Ovary (tissue), 9 donors: ENCODE data around the gene HOXB8. TPM values are rescaled to one million over a fixed set of nuclear protein-coding genes. Genes with fewer than 3 reads are reported as not detected.

Source experiments
- DNase-seq, 5 donors: peaks; one replicate each; pipeline ENCODE4 v3.0.0-alpha.2; 2019 to 2020
- H3K27ac ChIP-seq, 2 donors: fragments of 200-600 bp; one replicate each; pipeline versions ENCODE4 v1.5.1 to v1.8.0; 2019 to 2022
- H3K27me3 ChIP-seq: fragments of 200-600 bp; one replicate; pipeline ENCODE4 v1.8.0; 2022
- H3K36me3 ChIP-seq: fragments of 200-600 bp; sonication (generic); one replicate; pipeline ENCODE4 v1.5.1; 2019
- H3K4me1 ChIP-seq: one replicate; pipeline ENCODE4 v1.8.1; 2013; ENCODE audit warnings: mild to moderate bottlenecking, moderate library complexity; ENCODE audit not compliant: insufficient read depth
- H3K4me3 ChIP-seq: fragments of 200-600 bp; sonication (generic); one replicate; pipeline ENCODE4 v1.5.1; 2017
- H3K9me3 ChIP-seq, 2 donors: fragments of 200-600 bp in 1 of 2; sonication (generic) in 1 of 2; one replicate each; pipeline versions ENCODE4 v1.5.1 to v1.8.1; 2013 to 2019; ENCODE audit warnings: mild to moderate bottlenecking in 1 of 2, moderate library complexity in 1 of 2
- EP300 ChIP-seq: sonication (generic); formaldehyde crosslinking; IDR thresholded peaks from one replicate; pipeline ENCODE4 v1.6.1; 2017; ENCODE audit warnings: antibody characterized with exemption
- POLR2A ChIP-seq: fragments of 450-650 bp; IDR thresholded peaks from one replicate; pipeline ENCODE4 v1.6.1; 2017; ENCODE audit warnings: antibody characterized with exemption, mild to moderate bottlenecking, moderate library complexity
- WGBS, 3 donors: extraction: QIAGEN DNeasy Blood & Tissue Kit in 1 of 3; methylation state at CpG; one replicate each; pipeline versions ENCODE4 v1.1.5 to v1.1.7; 2013 to 2017; 5-methylcytosine and 5-hydroxymethylcytosine counted together
- intact Hi-C, 4 donors: fragments of 100-400 bp; cut with DNase I; formaldehyde crosslinking; loops; one replicate each; pipeline versions ENCODE4 v1.11.0 to v1.15.1; 2022 to 2023
- polyA plus RNA-seq, 2 donors: library from polyadenylated mRNA; stranded (reverse); fragments of 200-250 nt in 1 of 2; fragments of 350-450 nt in 1 of 2; fragmentation: Illumina TruSeq in 1 of 2; extraction: RNeasy Lipid Tissue Mini Kit (QIAGEN cat#74804) in 1 of 2; gene quantifications; one replicate each; pipeline ENCODE4 v1.2.3, GENCODE V29; 2013 to 2014
- total RNA-seq, 7 donors: library from RNA; depleted of rRNA in 2 of 7; stranded (reverse); fragments of >200 nt in 2 of 7; fragmentation: NEBNext Ultra II Directional in 3 of 7; extraction: Animal tissue kit (Norgen Biotek cat#: 25700) in 3 of 7; gene quantifications; one replicate each; pipeline versions ENCODE4 v1.1.0 to v1.2.4, GENCODE V29; 2016 to 2023
- TF ChIP-seq, protein P1 (sequence below), 3 donors: fragments of 450-650 bp in 2 of 3; fragments of 200-600 bp in 1 of 3; IDR thresholded peaks; one replicate each; pipeline versions ENCODE4 v1.5.1 to v1.8.0; 2016 to 2022; ENCODE audit warnings: antibody characterized with exemption in 3 of 3, mild to moderate bottlenecking in 1 of 3
- donor health status: DM: no; HTN: no; CAD: no; lungs with moderate emphysema.
- donor health status: DM: no; HTN: no; CAD: no.
- donor health status: Bipolar disorder and iron deficiency.
- donor health status: DM: yes; HTN: yes; CAD: no.
- donor health status: DM: no; HTN: no; CAD: no.
- donor health status: DM: yes; HTN: yes; CAD: no.

The HOXB8 gene
- total and polyA plus RNA-seq, 9 donors: 0.17 to 2.5 (median 0.28) TPM; not detected in 4

DNA sequence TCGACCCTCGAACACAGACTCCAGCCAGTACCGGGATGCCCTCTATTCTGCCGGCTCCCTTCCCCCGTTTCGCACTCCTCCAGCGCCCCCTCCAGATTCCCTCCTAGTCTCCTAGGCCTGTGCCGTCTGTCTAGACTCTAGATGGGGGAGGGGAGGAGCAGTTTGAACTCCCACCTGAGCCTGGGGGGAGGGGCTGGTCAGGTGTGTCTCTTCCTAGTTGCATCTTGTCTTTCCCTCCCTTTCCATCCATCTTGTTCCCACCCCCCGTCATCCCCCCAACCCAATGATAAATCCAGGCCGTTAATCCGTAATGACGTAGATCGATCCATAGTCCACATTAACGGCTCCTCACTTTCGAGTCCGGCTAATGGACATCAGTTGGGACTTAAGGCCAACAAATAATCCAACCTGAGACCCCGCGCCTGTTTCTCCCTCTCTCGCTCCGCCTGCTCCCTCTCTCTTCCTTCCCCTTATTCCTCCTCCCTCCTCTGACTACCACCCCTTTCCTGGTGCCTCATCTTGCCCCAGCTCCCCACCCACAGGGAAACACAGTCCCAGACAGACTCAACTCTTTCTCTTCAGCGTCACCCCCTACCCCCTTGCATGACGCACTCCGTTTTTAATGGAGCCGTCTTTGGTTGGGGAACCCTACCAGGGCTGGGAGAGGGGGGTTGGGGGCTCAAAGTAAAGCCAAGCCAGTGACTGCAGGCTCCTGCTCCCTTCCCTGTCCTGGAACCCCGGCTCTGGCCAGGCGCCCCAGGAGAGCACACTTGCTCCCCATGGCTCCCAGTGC, 18.2 kb downstream of the HOXB8 start:
- 17 to 21% (median 19%) methylated on average over 26 of the region's 26 CpGs for whole genome bisulfite sequencing, 3 donors
- TF ChIP-seq POLR2A: no peak
- TF ChIP-seq, protein P1, sequence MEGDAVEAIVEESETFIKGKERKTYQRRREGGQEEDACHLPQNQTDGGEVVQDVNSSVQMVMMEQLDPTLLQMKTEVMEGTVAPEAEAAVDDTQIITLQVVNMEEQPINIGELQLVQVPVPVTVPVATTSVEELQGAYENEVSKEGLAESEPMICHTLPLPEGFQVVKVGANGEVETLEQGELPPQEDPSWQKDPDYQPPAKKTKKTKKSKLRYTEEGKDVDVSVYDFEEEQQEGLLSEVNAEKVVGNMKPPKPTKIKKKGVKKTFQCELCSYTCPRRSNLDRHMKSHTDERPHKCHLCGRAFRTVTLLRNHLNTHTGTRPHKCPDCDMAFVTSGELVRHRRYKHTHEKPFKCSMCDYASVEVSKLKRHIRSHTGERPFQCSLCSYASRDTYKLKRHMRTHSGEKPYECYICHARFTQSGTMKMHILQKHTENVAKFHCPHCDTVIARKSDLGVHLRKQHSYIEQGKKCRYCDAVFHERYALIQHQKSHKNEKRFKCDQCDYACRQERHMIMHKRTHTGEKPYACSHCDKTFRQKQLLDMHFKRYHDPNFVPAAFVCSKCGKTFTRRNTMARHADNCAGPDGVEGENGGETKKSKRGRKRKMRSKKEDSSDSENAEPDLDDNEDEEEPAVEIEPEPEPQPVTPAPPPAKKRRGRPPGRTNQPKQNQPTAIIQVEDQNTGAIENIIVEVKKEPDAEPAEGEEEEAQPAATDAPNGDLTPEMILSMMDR (IDR thresholded peaks at IDR 0.05): no peak
- no peak for TF ChIP-seq EP300
- peak overlapping the region; percentile 38 for H3K4me3 ChIP-seq
- no peak overlapping the region for H3K27ac ChIP-seq
- no peak for DNase-seq
- H3K4me1 ChIP-seq: no peaks in the 10 kb centered on the region
- peaks cover 0 to 8% of the 10 kb centered on the region in 2 donors for H3K9me3 ChIP-seq
- H3K27me3 ChIP-seq: peaks cover 2% of the 10 kb centered on the region
- no peaks in the 10 kb centered on the region for H3K36me3 ChIP-seq
- intact Hi-C loops: loop anchor here in 1 of 4 donors (10.0 kb wide), 1 partner anchor 242 kb away; no protein-coding TSS in a partner anchor

DNA sequence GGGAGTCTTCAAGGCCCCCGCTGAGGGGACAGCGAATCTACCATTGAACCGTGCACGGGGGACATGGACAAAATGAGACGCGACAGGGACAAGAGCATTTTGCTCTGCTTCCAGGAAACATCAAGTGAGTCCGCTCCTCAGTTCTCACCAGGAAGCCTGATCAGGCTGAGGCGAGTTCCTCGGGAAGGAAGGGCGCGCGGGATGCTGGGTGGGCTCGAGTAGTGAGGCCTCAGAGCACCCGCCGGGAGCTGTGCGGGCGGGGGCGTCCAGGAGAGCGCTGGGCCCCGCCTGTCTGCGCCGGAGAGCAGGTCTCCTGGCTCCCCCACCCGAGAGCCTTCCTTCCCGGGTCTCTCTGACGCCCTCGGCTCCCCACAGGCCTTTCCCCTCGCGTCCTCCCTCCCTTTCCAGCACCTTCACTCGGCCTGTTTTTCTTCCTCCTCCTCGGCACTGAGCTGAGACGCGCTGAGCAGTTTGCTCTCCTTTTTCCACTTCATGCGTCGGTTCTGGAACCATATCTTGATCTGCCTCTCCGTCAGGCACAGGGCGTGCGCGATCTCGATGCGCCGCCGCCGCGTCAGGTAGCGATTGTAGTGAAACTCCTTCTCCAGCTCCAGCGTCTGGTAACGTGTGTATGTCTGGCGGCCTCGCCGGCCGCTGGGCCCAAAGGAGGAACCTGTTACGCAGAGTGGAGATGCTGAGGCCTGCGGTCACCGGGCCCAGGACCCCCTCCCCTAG, 18.9 kb downstream of the HOXB8 start:
- Histone ChIP-seq H3K9me3 (peaks cover 0 to 8% of the 10 kb centered on the region in 2 donors), H3K27me3 (peaks cover 2% of the 10 kb centered on the region), H3K36me3 (no peaks in the 10 kb centered on the region), H3K4me3 (no peak overlapping the region), H3K27ac (no peak overlapping the region), H3K4me1 (no peaks in the 10 kb centered on the region)
- 12 to 15% (median 14%) methylated on average over 54 of the region's 54 CpGs for WGBS, 3 donors
- no peak for DNase-seq
- intact Hi-C loops: loop anchor here in 1 of 4 donors (10.0 kb wide), 1 partner anchor 241 kb away; no protein-coding TSS in a partner anchor
- TF ChIP-seq POLR2A: no peak
- TF ChIP-seq, protein P1 (IDR thresholded peaks at IDR 0.05): no peak
- no peak for TF ChIP-seq EP300

DNA sequence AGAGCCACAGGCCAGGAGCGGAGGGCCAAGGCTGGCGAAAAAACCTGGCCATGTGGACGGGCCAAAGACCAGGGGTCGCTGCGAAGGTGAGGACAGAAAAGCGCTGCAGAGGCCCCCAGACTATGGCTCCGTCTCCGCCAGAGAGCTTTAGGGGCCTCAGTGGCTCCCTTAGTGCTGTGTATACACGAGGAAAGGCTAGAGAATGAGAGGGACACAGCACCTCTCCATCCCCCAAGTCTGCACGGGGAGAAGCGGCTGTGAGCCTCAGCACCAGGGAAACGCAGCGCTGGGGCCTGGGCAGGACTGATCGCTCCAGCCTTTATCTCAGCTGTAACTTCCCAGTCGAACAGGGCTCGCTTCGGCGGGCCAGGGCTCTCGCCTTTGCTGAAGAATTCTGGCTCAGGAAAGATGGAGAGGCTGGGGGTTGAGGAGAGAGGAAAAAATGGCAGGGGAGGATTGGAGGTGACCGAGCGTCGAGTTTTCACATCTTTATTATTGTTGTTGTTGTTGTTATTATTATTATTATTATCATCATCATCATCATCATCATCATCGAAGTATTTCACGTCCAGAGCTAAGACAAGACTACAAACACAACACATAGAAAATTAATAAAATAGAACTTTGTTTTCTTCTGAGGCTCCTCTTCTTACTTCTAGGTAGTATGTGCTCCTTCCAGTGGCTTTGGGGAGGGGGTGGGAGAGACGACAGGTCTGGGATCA, 19.7 kb downstream of the HOXB8 start:
- WGBS, 3 donors: 44 to 63% (median 50%) methylated on average over 25 of the region's 25 CpGs
- Histone ChIP-seq H3K4me1 (no peaks in the 10 kb centered on the region), H3K36me3 (no peaks in the 10 kb centered on the region), H3K27me3 (peaks cover 2% of the 10 kb centered on the region), H3K9me3 (peaks cover 0 to 8% of the 10 kb centered on the region in 2 donors), H3K4me3 (no peak overlapping the region), H3K27ac (no peak overlapping the region)
- no peak for DNase-seq
- TF ChIP-seq, protein P1 (IDR thresholded peaks at IDR 0.05): no peak
- TF ChIP-seq EP300 (no peak), POLR2A (no peak)
- intact Hi-C loops: loop anchor here in 1 of 4 donors (10.0 kb wide), 1 partner anchor 241 kb away; no protein-coding TSS in a partner anchor
